ENCODE data around the gene KRTAP5-8.

Gene KRTAP5-8, protein sequence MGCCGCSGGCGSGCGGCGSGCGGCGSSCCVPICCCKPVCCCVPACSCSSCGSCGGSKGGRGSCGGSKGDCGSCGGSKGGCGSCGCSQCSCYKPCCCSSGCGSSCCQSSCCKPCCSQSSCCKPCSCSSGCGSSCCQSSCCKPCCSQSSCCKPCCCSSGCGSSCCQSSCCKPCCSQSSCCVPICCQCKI

DNA sequence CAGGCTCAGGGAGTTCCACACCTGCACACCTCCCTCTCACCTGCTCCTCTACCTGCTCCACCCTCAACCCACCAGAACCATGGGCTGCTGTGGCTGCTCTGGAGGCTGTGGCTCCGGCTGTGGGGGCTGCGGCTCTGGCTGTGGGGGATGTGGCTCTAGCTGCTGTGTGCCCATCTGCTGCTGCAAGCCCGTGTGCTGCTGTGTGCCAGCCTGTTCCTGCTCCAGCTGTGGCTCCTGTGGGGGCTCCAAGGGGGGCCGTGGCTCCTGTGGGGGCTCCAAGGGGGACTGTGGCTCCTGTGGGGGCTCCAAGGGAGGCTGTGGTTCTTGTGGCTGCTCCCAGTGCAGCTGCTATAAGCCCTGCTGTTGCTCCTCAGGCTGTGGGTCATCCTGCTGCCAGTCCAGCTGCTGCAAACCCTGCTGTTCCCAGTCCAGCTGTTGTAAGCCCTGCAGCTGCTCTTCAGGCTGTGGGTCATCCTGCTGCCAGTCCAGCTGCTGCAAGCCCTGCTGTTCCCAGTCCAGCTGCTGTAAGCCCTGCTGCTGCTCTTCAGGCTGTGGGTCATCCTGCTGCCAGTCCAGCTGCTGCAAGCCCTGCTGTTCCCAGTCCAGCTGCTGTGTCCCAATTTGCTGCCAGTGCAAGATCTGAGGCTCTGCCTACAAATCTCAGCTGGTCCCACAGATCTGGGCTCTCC lies at the start of gene KRTAP5-8:
TSS of gene KRTAP5-8 (plus strand) at position 49 of the 689 bp plus-strand sequence. CDS start at position 80, 31 bp downstream.
- peak; percentile 22 for DNase-seq

DNA sequence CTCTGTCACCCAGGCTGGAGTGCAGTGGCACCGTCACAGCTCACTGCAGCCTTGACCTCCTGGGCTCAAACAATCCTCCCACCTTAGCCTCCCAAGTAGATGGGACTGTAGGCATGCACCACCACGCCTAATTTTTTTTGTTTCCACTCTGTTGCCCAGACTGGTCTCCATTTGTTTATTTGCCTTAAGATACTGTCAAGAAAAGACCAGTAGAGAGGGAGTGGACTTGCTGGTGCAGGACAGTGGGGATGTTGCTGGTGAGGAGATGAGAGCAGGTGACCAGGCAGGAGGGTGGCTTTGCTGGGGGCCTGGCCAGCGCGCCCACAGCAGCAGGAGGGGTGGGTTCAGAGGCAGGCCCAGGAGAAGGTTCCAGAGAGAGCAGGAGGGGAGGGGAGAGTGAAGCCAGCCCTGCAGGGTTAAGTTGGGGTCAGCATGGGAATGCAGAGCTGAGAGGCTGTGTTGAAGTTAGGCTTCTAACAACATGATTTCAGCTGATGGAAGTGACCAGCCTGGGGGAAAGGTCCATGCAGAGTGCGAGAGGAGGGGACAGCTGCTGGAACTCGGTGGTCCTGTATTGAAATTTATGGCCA lies 49.0 kb upstream of the KRTAP5-8 start:
- DNase-seq: no peak

DNA sequence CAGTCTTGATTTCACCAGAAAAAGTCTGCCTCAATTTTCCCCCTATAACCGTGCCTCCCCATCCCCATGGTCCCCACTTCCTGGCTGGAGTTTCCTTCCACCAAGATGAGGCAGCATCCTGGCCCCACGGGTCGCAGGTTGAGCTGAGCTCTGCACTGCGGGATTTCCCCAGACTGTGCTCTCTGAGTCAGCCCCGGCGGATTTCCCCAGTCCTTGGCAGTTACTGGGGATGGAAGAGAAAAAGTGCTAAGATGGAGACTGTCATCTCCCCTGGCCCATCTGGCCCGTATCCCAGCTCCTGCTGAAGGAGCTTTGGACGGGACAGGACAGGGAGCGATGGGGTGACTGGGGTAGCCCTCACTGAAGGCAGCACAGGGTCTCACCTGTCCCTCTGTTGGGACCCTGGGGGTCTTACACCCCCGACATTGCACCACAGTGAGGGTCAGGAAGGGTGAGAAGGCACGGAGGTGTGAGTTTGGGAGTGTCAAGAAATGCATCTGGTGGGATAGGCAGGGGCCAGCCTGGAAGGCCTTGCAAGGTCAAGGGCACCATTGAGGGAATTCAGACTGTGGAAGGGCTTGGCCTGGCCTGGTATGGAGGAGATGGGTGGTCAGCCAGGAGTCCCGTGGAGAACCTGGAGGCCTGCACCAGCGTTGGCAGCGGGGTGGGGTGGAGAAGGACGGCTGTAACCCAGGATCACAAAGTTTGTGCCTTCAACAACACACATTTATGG lies 48.3 kb upstream of the KRTAP5-8 start:
- DNase-seq: peak; percentile 27

DNA sequence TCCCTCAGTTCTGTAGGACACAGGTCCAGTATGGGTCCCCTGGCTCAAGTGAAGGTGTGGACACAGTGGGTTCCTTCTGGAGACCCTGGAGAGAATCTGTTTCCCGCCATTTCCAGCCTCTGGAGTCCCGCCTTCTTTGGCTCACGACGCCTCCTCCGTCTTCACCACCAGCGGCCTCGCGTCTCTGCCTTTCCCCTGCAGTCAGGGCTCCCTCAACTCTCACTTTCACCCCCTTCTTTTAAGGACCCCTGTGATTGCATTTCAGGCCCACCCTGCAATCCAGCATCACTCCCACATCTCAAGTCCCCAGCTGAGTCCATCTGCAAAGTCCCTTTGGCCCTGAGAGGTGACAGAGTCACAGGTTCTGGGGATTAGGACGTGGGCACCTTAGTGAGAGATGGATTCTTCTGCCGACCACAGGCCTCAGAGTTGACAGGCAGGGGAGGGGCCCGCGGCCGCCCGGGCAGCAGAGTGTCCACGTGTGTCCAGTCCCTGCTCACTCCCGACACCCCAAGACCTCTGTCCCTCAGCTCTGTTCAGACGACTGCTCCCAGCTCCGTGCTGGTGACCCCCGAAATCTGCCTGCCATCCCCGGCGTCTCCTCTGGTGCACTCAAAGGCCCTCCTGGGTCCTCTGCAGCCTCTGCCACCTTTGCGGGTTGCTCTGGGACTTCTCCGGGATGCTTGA lies 47.6 kb upstream of the KRTAP5-8 start:
- DNase-seq: peak; percentile 32

DNA sequence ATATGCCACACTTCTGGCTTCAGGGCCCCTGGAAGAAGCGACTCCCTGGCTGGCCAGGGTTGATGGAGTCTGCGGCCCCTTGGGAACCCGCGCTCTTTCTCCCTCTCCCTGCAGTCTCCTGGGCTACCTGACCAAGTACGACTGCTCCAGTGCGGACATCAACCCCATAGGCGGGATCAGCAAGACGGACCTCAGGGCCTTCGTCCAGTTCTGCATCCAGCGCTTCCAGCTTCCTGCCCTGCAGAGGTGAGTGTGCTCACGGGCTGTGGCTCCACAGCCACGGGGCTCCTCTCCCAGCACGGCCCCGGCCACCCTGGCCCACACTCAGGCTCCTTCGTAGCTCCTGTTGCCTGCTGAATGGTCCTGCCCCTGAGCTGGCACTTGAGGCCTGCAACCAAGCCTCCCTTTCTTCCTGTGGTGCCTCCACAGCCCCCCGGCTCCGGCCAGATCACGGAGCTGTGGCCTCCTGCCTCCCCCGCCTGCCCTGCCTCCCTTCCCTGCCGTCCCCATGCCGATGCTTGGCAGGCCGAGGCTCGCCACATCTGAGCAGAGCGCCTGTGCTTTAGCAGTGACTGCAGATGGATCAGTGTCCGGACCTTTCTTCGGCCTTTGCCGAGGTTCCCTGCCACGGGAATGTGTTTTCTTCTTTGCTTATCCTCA lies 47.0 kb upstream of the KRTAP5-8 start:
- no peak for DNase-seq

DNA sequence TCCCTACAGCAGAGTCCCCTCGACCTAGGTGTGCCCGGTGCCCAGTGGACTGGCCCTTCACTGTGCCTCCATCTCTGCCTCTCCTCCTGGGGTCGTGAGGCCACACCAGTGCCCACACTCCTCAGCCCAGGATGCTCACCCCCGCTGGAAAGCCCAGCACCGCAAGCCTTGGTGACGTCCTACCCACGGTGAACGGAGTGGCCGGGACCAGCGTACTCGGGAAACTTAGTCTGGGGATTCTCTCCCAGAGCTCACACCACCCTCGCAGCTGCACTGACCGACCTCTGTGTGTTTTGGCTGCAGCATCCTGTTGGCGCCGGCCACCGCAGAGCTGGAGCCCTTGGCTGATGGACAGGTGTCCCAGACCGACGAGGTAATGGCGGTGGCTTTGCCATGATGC lies 46.3 kb upstream of the KRTAP5-8 start:
- DNase-seq: no peak

DNA sequence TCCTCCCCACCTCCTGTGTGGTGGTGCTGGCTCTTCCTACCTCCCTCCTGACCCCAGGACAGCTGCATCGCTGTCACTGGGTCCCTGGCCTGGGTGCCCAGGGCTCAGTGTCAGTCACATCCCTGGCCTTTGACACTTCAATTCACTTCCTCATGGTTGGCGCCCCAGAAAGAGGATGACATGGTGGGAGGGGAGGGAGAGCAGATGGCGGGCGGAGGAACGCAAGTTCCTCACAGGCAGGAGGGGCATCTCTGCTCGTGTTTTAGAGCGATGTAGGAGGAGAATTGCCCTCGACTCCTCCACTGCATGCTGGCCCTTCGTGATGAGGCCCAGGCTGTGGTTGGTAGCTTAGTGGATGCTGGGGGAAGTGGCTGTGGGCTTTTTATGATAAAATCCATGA lies 45.9 kb upstream of the KRTAP5-8 start:
- DNase-seq: no peak

DNA sequence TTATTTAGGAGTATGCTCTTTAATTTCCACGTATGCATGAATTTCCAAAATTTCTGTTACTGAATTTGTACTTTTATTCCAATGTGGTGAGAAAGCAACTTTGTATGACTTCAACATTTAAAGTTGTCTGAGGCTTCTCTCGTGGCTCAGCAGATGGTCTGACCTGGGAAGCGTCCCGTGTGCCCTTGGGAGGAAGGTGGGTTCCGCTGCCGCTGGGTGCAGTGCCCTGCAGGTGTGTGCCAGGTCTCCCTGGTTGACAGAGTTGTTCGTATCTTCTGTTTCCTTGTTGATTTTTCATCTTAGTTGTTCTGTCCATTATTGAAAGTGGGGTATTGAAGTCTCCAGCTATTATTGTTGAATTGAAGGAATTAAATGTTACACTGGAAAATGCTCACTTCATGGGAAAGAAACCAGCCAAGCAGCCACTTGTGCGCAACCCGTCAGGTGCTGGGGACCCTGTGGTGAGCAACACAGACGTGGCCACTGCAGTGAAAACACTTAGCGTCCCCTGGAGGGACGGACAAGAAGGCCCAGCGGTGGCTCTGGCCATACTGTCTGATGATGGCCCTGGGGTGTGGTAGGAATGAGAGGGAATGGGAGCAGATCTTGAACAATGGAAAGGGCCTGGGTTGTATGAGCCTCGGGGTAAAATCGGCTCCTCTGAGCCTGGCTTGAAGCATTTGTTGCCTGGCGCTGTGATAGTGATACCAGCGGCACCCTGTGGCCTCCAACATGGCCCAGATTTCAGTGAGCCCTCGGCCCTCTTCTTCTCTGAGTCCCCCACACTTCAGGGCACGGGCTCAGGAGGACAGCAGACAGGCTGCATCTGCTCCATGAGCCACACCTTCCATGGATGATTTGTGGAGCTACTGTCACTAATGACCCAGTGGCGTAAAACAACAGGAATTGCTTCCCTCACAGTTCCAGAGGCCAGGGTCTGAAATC lies 42.3 kb upstream of the KRTAP5-8 start:
- DNase-seq: no peak

DNA sequence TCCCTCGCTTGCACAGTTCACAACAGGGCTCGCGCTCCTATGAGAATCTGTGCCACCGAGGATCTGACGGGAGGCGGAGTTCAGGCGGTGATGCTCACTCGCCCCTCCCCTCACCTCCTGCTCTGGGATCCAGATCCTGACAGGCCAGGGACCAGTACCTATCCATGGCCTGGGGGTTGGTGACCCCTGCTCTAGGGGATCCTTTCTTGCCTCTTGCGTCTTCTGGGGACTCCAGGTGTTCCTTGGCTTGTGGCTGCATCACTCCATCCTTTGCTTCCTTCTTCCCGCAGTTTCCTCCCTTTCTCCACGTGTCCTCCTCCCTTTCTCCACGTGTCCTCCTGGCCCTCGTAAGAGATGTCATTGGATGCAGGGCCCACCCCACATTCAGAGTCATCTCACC lies 41.4 kb upstream of the KRTAP5-8 start:
- no peak for DNase-seq

DNA sequence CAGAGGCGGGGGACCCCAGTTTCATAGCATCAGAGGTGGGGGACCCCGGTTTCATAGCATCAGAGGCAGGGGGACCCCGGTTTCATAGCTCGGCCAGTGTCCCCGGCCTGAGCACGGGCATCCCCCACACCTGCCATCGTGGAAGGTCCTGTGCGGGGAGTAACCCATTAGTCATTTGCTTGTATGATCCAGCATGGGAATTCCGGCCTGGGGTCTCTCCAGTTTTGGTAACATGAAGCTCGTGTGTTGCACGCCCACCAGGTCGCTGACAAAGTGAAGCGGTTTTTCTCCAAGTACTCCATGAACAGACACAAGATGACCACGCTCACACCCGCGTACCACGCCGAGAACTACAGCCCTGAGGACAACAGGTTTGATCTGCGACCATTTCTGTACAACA lies 39.7 kb upstream of the KRTAP5-8 start:
- no peak for DNase-seq

DNA sequence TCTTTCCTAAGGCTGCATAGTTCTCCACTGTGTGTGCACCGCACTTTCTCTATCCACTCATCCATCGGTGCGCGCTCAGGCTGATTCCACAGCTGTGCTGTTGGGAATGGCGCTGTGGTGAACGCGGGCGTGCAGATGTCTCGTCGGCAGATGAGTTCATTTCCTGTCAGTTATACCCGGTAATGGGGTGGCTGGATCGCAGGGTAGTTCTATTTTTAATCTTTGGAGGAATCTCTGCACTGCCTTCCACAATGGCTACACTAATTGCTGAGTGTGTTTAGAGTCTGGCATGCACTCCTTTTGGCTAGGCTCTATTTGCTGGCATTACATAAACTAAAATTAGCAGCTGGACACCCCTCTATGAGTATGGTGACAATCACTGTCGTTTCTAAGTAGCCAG lies 38.7 kb upstream of the KRTAP5-8 start:
- no peak for DNase-seq

DNA sequence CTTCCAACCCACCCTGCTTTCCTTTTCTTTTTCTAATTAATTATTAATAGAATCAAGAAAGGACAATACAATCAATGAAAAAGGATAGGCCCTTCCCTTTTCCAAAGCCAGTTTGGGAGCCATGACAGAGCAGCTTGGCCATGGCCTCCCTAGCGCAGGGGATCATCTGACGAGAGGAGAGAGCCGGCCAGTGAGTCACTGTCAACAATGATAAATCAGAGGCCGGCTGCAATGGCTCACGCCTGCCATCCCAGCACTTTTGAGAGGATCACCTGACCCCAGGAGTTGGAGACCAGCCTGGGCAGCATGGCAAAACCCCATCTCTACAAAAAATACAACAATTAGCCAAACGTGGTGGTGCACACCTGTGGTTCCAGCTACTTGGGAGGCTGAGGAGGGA lies 38.3 kb upstream of the KRTAP5-8 start:
- DNase-seq: no peak

DNA sequence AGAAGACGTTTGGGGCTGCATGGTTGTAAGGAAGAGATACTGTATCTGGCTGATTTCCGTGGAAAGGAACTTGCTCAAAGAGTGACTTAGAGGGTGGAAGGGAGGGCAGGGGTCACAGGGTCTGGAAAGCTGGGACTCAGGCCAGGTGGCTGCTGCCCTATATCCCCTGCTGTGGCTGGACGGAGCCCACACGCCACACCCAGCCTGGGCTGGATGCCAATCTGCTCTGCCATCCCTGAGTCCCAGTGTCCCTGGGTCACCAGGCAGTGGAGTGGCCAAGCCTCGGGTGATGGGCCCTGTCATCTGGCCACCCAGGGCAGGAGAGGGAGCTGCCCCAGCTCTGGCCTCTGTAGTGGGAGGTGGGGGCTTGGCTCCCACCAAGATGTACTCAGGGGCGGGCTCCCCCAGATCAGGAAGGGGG lies 37.2 kb upstream of the KRTAP5-8 start:
- DNase-seq: no peak

DNA sequence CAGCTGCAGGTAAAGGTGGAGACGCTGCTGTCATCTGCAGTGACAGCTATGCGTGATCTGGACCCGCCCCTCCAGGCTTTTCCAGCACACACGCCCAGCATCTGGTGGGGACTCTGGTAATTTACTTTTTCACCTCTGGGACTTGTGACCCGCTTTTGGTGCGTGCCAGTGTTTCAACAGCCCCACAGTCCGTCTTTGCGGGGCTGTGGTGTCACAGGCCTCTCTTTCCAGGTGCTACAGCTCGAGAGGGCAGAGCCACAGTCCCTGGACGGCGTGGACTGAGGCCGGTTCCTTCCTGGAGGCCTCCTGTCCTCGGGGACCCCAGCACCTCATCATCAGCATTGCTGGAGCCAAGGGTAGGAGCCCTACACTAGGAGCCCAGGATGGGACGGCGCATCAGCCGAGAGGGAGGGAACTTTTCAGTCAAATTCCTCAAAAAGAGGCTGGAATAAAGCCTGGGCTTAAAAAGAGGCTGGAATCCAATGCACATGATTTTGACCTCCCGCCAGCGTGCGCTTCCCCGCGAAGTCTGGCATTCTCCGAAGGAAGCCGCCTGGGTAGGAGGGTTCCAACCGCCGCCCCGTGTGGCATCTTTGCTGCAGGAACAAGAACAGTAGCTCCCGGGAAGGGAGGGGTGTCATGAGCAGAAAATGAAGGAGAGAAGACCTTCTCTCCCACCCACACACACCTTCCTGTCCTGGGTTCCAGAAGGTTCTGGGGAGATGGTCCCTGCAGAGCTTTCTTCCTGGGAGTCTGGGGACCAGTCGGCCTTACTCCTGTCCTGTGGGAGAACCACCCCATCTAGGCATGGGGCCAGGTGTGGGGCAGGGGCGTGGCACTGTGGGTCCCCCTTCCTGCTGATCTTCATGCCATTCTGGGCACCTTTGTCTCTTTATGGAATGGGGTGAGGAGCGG lies 36.5 kb upstream of the KRTAP5-8 start:
- DNase-seq: no peak

DNA sequence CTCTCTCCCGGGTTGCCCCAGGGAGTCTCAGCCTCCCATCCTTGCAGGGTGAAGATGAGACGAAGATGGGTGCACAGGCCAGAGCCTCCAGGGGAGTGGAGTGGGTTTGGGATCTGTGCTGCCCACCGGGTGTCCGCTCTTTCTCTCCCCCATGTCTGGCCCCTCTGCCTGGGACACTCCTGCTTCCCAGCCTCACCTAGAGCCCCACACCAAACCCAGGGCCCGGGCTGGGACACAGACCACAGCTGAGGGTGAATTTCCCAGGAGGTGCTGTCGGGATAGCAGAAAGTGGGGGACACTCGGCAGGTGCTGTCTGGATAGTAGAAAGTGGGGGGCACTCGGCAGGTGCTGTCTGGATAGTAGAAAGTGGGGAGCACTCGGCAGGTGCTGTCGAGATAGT lies 35.8 kb upstream of the KRTAP5-8 start:
- DNase-seq: no peak

DNA sequence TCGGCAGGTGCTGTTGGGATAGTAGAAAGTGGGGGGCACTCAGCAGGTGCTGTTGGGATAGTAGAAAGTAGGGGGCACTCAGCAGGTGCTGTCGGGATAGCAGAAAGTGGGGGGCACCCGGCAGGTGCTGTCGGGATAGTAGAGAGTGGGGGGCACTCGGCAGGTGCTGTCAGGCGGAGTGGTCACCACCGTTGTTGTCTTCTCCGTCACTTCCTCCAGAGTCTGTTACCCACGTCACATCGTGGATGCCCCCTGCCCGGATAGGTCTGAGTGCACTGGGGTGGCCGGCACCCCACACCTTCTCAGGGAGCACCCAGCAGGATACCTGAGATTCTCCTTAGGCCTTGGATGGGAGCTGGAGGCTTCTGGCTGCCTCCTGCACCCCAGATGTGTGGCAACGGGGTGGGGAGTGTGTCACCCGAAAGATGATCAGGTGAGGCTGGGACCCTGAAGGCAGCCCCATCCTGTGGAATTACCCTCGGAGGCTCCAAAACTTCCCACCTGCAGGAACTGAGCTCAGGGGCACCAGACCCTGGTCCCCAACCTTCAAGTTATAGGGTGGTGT lies 34.9 kb upstream of the KRTAP5-8 start:
- DNase-seq: no peak

DNA sequence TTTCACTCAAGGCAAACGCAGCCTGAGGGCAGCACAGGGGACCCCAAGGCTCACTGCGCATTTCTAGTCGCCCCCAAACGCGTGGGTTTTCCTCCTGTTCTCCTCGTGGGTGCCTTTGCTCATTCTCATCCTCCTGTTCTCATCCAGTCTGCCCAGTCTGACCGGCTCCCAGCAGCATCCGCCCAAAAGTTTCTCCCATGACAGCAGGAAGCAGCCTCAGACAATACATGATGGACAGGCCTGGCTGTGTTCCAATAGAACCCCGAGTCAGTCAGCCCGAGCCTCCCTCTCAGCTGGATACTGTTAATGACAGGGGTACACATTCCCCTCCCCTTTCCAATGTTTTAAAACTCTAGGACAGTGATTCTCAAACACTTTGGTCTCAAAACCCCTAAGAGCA lies 33.3 kb upstream of the KRTAP5-8 start:
- DNase-seq: no peak

DNA sequence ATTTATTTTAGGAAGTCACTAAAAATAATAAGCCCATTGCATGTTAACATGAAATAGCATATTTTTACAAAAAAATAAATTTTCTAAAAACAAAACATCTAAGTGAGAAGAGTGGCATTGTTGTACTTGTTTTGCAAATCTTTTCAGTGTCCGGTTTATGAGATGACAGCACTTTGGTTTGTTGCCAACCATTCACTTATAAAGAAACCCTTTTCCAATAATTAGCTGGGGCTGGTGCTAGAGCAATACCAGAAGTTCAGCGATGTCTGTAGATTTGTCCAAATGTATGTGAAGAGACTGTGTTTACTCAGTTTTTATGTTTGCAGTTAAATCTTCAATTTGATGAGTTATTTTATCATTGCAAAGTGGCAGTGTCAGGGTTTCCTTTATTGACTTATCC lies 32.8 kb upstream of the KRTAP5-8 start:
- no peak for DNase-seq

DNA sequence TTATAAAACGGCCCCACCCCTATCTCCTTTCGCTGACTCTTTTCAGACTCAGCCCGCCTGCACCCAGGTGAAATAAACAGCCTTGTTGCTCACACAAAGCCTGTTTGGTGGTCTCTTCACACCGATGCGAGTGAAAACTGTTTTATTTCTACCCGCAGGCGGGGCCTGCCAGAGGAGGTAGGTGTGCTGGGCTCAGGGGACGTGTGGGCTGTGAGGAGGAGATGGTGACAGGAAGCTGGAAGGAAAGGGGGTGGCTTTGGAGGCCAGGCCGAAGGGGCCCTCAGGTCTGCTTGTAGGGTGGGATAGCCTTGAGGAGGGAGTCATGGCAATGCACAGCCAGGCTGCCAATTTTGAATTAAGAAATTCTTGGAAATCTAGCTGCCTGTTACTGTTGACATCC lies 32.0 kb upstream of the KRTAP5-8 start:
- no peak for DNase-seq

DNA sequence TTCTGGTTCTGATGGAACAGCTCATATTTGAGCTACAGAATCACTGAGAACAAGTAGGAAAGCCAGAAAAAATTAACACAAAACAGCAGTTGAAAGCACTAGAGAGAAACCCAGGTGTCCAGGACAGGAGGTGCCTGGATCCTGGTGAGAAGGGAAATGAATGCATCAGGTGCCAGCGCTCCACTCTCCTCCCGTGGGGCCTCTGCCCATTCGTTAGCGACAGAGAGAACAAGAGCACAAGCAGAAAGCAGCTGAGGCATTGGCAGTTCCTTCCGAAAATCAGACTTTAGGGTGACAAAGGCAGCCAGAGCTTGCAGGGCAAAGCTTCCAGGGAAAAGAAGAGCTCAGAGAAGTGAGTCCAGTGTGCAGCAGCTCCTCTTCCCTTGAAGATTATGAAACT lies 30.7 kb upstream of the KRTAP5-8 start:
- DNase-seq: no peak
